Activated T-helper 17 cell treated with anti-CD3 and anti-CD28 coated beads, Interleukin-2, amount 50 U/mL, for 72 hours (primary cell): ENCODE measurements around the gene MAD2L2. TPM values are rescaled to one million over a fixed set of nuclear protein-coding genes. Genes with fewer than 3 reads are reported as not detected.

Experiments
- ATAC-seq: fragments of 150-1000 bp; cut with Tn5 transposase; replicated peaks from 2 replicates; pipeline ENCODE4 v1.10.0; 2021; ENCODE audit warnings: mild to moderate bottlenecking, moderate library complexity
- H3K27ac Mint-ChIP-seq: one replicate; pipeline ENCODE4 v1.8.0; 2022; ENCODE audit warnings: mixed read lengths
- H3K27me3 Mint-ChIP-seq: one replicate; pipeline ENCODE4 v1.8.0; 2022; ENCODE audit warnings: mixed read lengths
- H3K36me3 Mint-ChIP-seq: one replicate; pipeline ENCODE4 v1.8.0; 2022; ENCODE audit warnings: low read depth, mild to moderate bottlenecking, mixed read lengths
- H3K4me1 Mint-ChIP-seq: one replicate; pipeline ENCODE4 v1.8.0; 2022; ENCODE audit warnings: mixed read lengths
- H3K4me3 Mint-ChIP-seq: one replicate; pipeline ENCODE4 v1.8.0; 2022; ENCODE audit warnings: mild to moderate bottlenecking, mixed read lengths
- H3K9me3 Mint-ChIP-seq: one replicate; pipeline ENCODE4 v1.8.0; 2022; ENCODE audit warnings: mixed read lengths
- total RNA-seq, 2 donors: library from RNA; stranded (reverse); gene quantifications; one replicate each; pipeline ENCODE4 v1.2.3, GENCODE V29; 2022

MAD2L2 gene
- total RNA-seq, 2 donors from 2014 or later = 63.1 to 63.3 TPM

GRCh38 chr1:11657654-11658053 lies 23.3 kb downstream of the MAD2L2 start:
- H3K4me1 Mint-ChIP-seq = no peaks in the 10 kb centered on the region
- ATAC-seq = no peak
- H3K4me3 Mint-ChIP-seq = no peak overlapping the region
- H3K27ac Mint-ChIP-seq = no peak overlapping the region
- no peaks in the 10 kb centered on the region for H3K27me3 Mint-ChIP-seq
- H3K9me3 Mint-ChIP-seq = no peaks in the 10 kb centered on the region
- peaks cover 31% of the 10 kb centered on the region for H3K36me3 Mint-ChIP-seq

GRCh38 chr1:11654939-11655808 lies 25.8 kb downstream of the MAD2L2 start:
- Mint-ChIP-seq H3K36me3 (peaks cover 19% of the 10 kb centered on the region), H3K27me3 (no peaks in the 10 kb centered on the region), H3K4me3 (peak overlapping the region; percentile 73), H3K4me1 (peaks cover 5% of the 10 kb centered on the region), H3K27ac (peak overlapping the region; percentile 75), H3K9me3 (no peaks in the 10 kb centered on the region)
- peak; percentile 42 for ATAC-seq

- Mint-ChIP-seq H3K4me1 (peaks cover 5% of the 10 kb centered on the region), H3K36me3 (peaks cover 12% of the 10 kb centered on the region), H3K27me3 (no peaks in the 10 kb centered on the region), H3K27ac (peak within 1 kb of the TSS; percentile 75), H3K9me3 (no peaks in the 10 kb centered on the region), H3K4me3 (peak within 1 kb of the TSS; percentile 73)
- peak; percentile 87 for ATAC-seq
These were observed 26.6 kb downstream of the MAD2L2 start, which contains the start of the genes FBXO2 and FBXO44 for GRCh38 chr1:11654137-11654938. TSS of gene FBXO2 (minus strand) at chr1:11654429. CDS start at chr1:11654340, 89 bp downstream. TSS of gene FBXO44 (plus strand) at chr1:11654877. CDS start at chr1:11655836, 959 bp downstream.

GRCh38 chr1:11653861-11654136 lies 27.1 kb downstream of the MAD2L2 start:
- no peak overlapping the region for H3K27ac Mint-ChIP-seq
- H3K4me3 Mint-ChIP-seq = peak overlapping the region; percentile 22

GRCh38 chr1:11653101-11653860 lies 27.7 kb downstream of the MAD2L2 start:
- Mint-ChIP-seq H3K27me3 (no peaks in the 10 kb centered on the region), H3K27ac (no peak overlapping the region)

More at GRCh38 chr1:11653861-11654136, 27.1 kb downstream of the MAD2L2 start:
- Mint-ChIP-seq H3K4me1 (peaks cover 5% of the 10 kb centered on the region), H3K27me3 (no peaks in the 10 kb centered on the region), H3K36me3 (peaks cover 12% of the 10 kb centered on the region), H3K9me3 (no peaks in the 10 kb centered on the region)
- ATAC-seq = no peak

GRCh38 chr1:11652203-11652780 lies 28.7 kb downstream of the MAD2L2 start:
- ATAC-seq = no peak
- H3K27me3 Mint-ChIP-seq = no peaks in the 10 kb centered on the region
- no peak overlapping the region for H3K27ac Mint-ChIP-seq
- H3K9me3 Mint-ChIP-seq = no peaks in the 10 kb centered on the region
- peaks cover 3% of the 10 kb centered on the region for H3K36me3 Mint-ChIP-seq
- no peak overlapping the region for H3K4me3 Mint-ChIP-seq
- peaks cover 5% of the 10 kb centered on the region for H3K4me1 Mint-ChIP-seq

More at GRCh38 chr1:11653101-11653860, 27.7 kb downstream of the MAD2L2 start:
- no peak for ATAC-seq
- peaks cover 12% of the 10 kb centered on the region for H3K36me3 Mint-ChIP-seq
- peaks cover 5% of the 10 kb centered on the region for H3K4me1 Mint-ChIP-seq
- no peaks in the 10 kb centered on the region for H3K9me3 Mint-ChIP-seq
- peak overlapping the region; percentile 22 for H3K4me3 Mint-ChIP-seq

GRCh38 chr1:11651017-11651416 lies 29.9 kb downstream of the MAD2L2 start:
- Mint-ChIP-seq H3K27me3 (no peaks in the 10 kb centered on the region), H3K4me3 (peak overlapping the region; percentile 80), H3K9me3 (no peaks in the 10 kb centered on the region), H3K36me3 (no peaks in the 10 kb centered on the region), H3K4me1 (peaks cover 5% of the 10 kb centered on the region), H3K27ac (peak overlapping the region; percentile 60)
- no peak for ATAC-seq

GRCh38 chr1:11650331-11650991 lies 30.5 kb downstream of the MAD2L2 start:
- peak; percentile 71 for ATAC-seq
- peaks cover 5% of the 10 kb centered on the region for H3K4me1 Mint-ChIP-seq
- H3K27ac Mint-ChIP-seq = peak overlapping the region; percentile 60

GRCh38 chr1:11649624-11650330 lies 31.2 kb downstream of the MAD2L2 start:
- no peak for ATAC-seq
- Mint-ChIP-seq H3K27ac (no peak overlapping the region), H3K4me3 (peak overlapping the region; percentile 80), H3K27me3 (no peaks in the 10 kb centered on the region), H3K9me3 (no peaks in the 10 kb centered on the region), H3K4me1 (peaks cover 5% of the 10 kb centered on the region), H3K36me3 (no peaks in the 10 kb centered on the region)

More at GRCh38 chr1:11650331-11650991, 30.5 kb downstream of the MAD2L2 start:
- H3K27me3 Mint-ChIP-seq = no peaks in the 10 kb centered on the region
- H3K4me3 Mint-ChIP-seq = peak overlapping the region; percentile 80
- no peaks in the 10 kb centered on the region for H3K36me3 Mint-ChIP-seq
- H3K9me3 Mint-ChIP-seq = no peaks in the 10 kb centered on the region

GRCh38 chr1:11649237-11649623 lies 31.7 kb downstream of the MAD2L2 start:
- H3K27ac Mint-ChIP-seq = no peak overlapping the region
- H3K4me3 Mint-ChIP-seq = no peak overlapping the region
- H3K9me3 Mint-ChIP-seq = no peaks in the 10 kb centered on the region
- no peaks in the 10 kb centered on the region for H3K27me3 Mint-ChIP-seq
- H3K4me1 Mint-ChIP-seq = peaks cover 5% of the 10 kb centered on the region
- no peaks in the 10 kb centered on the region for H3K36me3 Mint-ChIP-seq
- no peak for ATAC-seq

GRCh38 chr1:11648732-11649158 lies 32.2 kb downstream of the MAD2L2 start:
- peak; percentile 41 for ATAC-seq
- H3K27ac Mint-ChIP-seq = no peak overlapping the region
- H3K36me3 Mint-ChIP-seq = no peaks in the 10 kb centered on the region
- peak overlapping the region; percentile 21 for H3K4me3 Mint-ChIP-seq
- H3K27me3 Mint-ChIP-seq = no peaks in the 10 kb centered on the region
- H3K4me1 Mint-ChIP-seq = peaks cover 5% of the 10 kb centered on the region
- no peaks in the 10 kb centered on the region for H3K9me3 Mint-ChIP-seq

GRCh38 chr1:11648039-11648438 lies 32.9 kb downstream of the MAD2L2 start:
- no peak for ATAC-seq
- Mint-ChIP-seq H3K27ac (no peak overlapping the region), H3K4me3 (peak overlapping the region; percentile 21), H3K4me1 (peaks cover 5% of the 10 kb centered on the region), H3K36me3 (no peaks in the 10 kb centered on the region), H3K27me3 (no peaks in the 10 kb centered on the region), H3K9me3 (no peaks in the 10 kb centered on the region)

- Mint-ChIP-seq H3K9me3 (no peaks in the 10 kb centered on the region), H3K4me1 (peaks cover 5% of the 10 kb centered on the region), H3K27ac (no peak overlapping the region), H3K36me3 (no peaks in the 10 kb centered on the region), H3K4me3 (no peak overlapping the region), H3K27me3 (no peaks in the 10 kb centered on the region)
- no peak for ATAC-seq
These were observed 33.6 kb downstream of the MAD2L2 start for GRCh38 chr1:11647333-11647732.
